Osteoblast (primary cell): ENCODE data around the gene SFXN2. TPM values are rescaled to one million over a fixed set of nuclear protein-coding genes. Genes with fewer than 3 reads are reported as not detected.

Source experiments
- DNase-seq: peaks from one replicate; pipeline ENCODE4 v3.0.0; 2011; ENCODE audit warnings: low spot score, mixed read lengths; ENCODE audit not compliant: insufficient read length; ENCODE audit errors: missing footprints
- H2AFZ ChIP-seq: 2 replicates; pipeline ENCODE4 v1.6.0; 2011; ENCODE audit warnings: mild to moderate bottlenecking, low read length
- H3K27ac ChIP-seq: 2 replicates; pipeline ENCODE4 v1.5.1; 2011; ENCODE audit warnings: mild to moderate bottlenecking, low read depth, low read length, moderate library complexity
- H3K27me3 ChIP-seq: 2 replicates; pipeline ENCODE4 v1.6.0; 2012; ENCODE audit warnings: mild to moderate bottlenecking, control low read depth, inconsistent platforms, low read length, moderate library complexity; ENCODE audit not compliant: insufficient read depth
- H3K36me3 ChIP-seq: 2 replicates; pipeline ENCODE4 v1.5.1; 2011; ENCODE audit warnings: mild to moderate bottlenecking, low read length, control low read depth, moderate library complexity; ENCODE audit not compliant: insufficient read depth
- H3K4me1 ChIP-seq: 2 replicates; pipeline ENCODE4 v1.5.1; 2011; ENCODE audit warnings: mild to moderate bottlenecking, low read length, control low read depth, moderate library complexity; ENCODE audit not compliant: insufficient read depth
- H3K4me2 ChIP-seq: 2 replicates; pipeline ENCODE4 v1.6.0; 2011; ENCODE audit warnings: mild to moderate bottlenecking, low read length; ENCODE audit not compliant: insufficient read depth
- H3K4me3 ChIP-seq: fragments of 200-600 bp; sonication (generic); 3 replicates; pipeline ENCODE4 v1.5.1; 2012; ENCODE audit warnings: mild to moderate bottlenecking, low read length, inconsistent platforms; ENCODE audit not compliant: insufficient read depth
- H3K79me2 ChIP-seq: 2 replicates; pipeline ENCODE4 v1.6.0; 2012; ENCODE audit warnings: mild to moderate bottlenecking, low read length, control low read depth, inconsistent platforms; ENCODE audit not compliant: insufficient read depth
- H3K9me3 ChIP-seq: 2 replicates; pipeline ENCODE4 v1.5.1; 2011; ENCODE audit warnings: low read depth, low read length, control low read depth
- H4K20me1 ChIP-seq: 2 replicates; pipeline ENCODE4 v1.6.0; 2012; ENCODE audit warnings: mild to moderate bottlenecking, low read length, control low read depth; ENCODE audit not compliant: insufficient read depth
- CTCF ChIP-seq: IDR thresholded peaks from 2 replicates; pipeline ENCODE4 v1.5.1; 2011; ENCODE audit warnings: mild to moderate bottlenecking, low read depth, low read length, moderate library complexity; ENCODE audit errors: extremely low read depth
- total RNA-seq: library from RNA; depleted of rRNA; stranded (reverse); fragments of >200 nt; gene quantifications from 2 replicates; pipeline ENCODE4 v1.2.3, GENCODE V29; 2012

The SFXN2 gene
- total RNA-seq, 1 donor = 3.6 TPM

- Histone ChIP-seq H4K20me1 (no peaks in the 10 kb centered on the region), H3K9me3 (no peaks in the 10 kb centered on the region), H3K4me3 (no peak overlapping the region), H2AFZ (no peak overlapping the region), H3K27ac (no peak overlapping the region), H3K36me3 (no peaks in the 10 kb centered on the region), H3K79me2 (no peaks in the 10 kb centered on the region), H3K4me1 (peaks cover 13% of the 10 kb centered on the region), H3K27me3 (no peaks in the 10 kb centered on the region), H3K4me2 (no peak overlapping the region)
- DNase-seq = peak; percentile 85
- TF ChIP-seq CTCF = peak; percentile 57
Measured at GRCh38 chr10:102669206-102670064, 45.0 kb upstream of the SFXN2 start.

DNA sequence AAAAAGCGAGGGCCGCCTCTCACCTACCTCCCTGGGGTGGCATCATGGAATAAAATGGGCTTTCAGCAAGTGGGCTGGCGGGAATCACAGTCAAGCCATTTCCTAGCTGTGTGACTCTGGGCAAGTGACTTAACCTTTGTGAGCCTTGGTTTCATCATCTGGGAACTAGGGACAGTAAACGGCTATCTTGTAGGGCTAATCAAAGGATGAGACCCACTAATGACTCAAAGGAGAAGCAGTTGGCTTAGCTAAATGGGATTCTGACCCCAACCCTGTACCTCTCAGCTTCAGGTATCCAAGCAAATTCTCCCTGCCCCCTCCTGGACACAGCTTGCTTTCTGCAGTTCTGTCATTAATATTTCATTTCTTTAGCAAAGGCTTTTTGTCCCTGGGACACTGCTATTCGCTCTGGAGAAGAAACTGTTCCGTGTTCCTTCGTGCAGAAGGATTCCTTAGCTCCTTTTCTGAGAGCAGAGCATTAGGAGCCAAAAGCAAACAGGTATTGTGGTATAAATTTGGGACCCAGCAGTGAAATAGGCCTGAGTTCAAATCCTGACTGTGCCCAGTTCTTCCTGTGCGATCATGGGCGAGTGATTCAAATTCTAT is 44.3 kb upstream of the SFXN2 start:
- no peak overlapping the region for H3K27ac ChIP-seq
- no peaks in the 10 kb centered on the region for H3K79me2 ChIP-seq
- H3K4me3 ChIP-seq = no peak overlapping the region
- H3K27me3 ChIP-seq = no peaks in the 10 kb centered on the region
- H3K4me1 ChIP-seq = peaks cover 20% of the 10 kb centered on the region
- H3K4me2 ChIP-seq = no peak overlapping the region
- H2AFZ ChIP-seq = no peak overlapping the region
- TF ChIP-seq CTCF = no peak
- H3K36me3 ChIP-seq = no peaks in the 10 kb centered on the region
- H4K20me1 ChIP-seq = no peaks in the 10 kb centered on the region
- no peaks in the 10 kb centered on the region for H3K9me3 ChIP-seq
- DNase-seq = peak; percentile 54

GRCh38 chr10:102670871-102671434 is 43.5 kb upstream of the SFXN2 start:
- H3K4me1 ChIP-seq = peaks cover 28% of the 10 kb centered on the region
- no peak overlapping the region for H3K4me2 ChIP-seq
- H4K20me1 ChIP-seq = no peaks in the 10 kb centered on the region
- H3K79me2 ChIP-seq = no peaks in the 10 kb centered on the region
- H2AFZ ChIP-seq = no peak overlapping the region
- no peaks in the 10 kb centered on the region for H3K27me3 ChIP-seq
- H3K36me3 ChIP-seq = no peaks in the 10 kb centered on the region
- no peaks in the 10 kb centered on the region for H3K9me3 ChIP-seq
- H3K4me3 ChIP-seq = no peak overlapping the region
- H3K27ac ChIP-seq = no peak overlapping the region
- no peak for TF ChIP-seq CTCF
- peak; percentile 62 for DNase-seq
